Kidney (tissue), 14 donors: Measurements from ENCODE around the gene ASMTL. TPM values are rescaled to one million over a fixed set of nuclear protein-coding genes. Genes with fewer than 3 reads are reported as not detected.
"Not testable (repeated sequence)": the region's sequence is repeated elsewhere in the genome, so short reads cannot be mapped to it uniquely, and the experiment has no call there.

ENCODE experiments used
- DNase-seq, 5 donors: peaks; one replicate each; pipeline ENCODE4 v3.0.0-alpha.2; 2013 to 2020
- FAIRE-seq: peaks from 2 replicates; lab custom pipeline; 2012; peaks lifted over from hg19 to GRCh38; lab: Jason Lieb, UNC
- H3K27ac ChIP-seq, 2 donors: one replicate each; pipeline ENCODE4 v1.7.0; 2013; ENCODE audit warnings: low read depth in 2 of 2, low read length in 2 of 2, inconsistent platforms in 1 of 2
- H3K27me3 ChIP-seq: one replicate; pipeline ENCODE4 v1.7.1; 2013; ENCODE audit warnings: low read length, inconsistent platforms; ENCODE audit not compliant: control insufficient read depth, insufficient read depth
- H3K36me3 ChIP-seq, 3 donors: one replicate each; pipeline versions ENCODE4 v1.7.0 to v1.7.1; 2013; ENCODE audit warnings: low read length in 3 of 3, control low read depth in 1 of 3, inconsistent platforms in 1 of 3; ENCODE audit not compliant: insufficient read depth in 3 of 3, control insufficient read depth in 2 of 3
- H3K4me1 ChIP-seq, 3 donors: one replicate each; pipeline versions ENCODE4 v1.7.0 to v1.7.1; 2013; ENCODE audit warnings: low read length in 3 of 3, inconsistent platforms in 1 of 3, low read depth in 1 of 3; ENCODE audit not compliant: control insufficient read depth in 2 of 3, insufficient read depth in 2 of 3
- H3K4me3 ChIP-seq, 3 donors: one replicate each; pipeline versions ENCODE4 v1.7.0 to v1.8.1; 2013; ENCODE audit warnings: low read length in 3 of 3, control low read depth in 1 of 3, inconsistent platforms in 1 of 3
- H3K9ac ChIP-seq, 3 donors: one replicate each; pipeline versions ENCODE4 v1.7.0 to v1.7.1; 2013; ENCODE audit warnings: low read length in 3 of 3, control low read depth in 1 of 3, inconsistent platforms in 1 of 3
- H3K9me3 ChIP-seq, 3 donors: one replicate each; pipeline versions ENCODE4 v1.7.0 to v1.7.1; 2013; ENCODE audit warnings: low read length in 3 of 3, control low read depth in 1 of 3, inconsistent platforms in 1 of 3; ENCODE audit not compliant: control insufficient read depth in 2 of 3, insufficient read depth in 1 of 3
- intact Hi-C: fragments of 100-400 bp; cut with DNase I; formaldehyde crosslinking; loops from one replicate; pipeline ENCODE4 v1.11.1; 2022
- polyA plus RNA-seq: library from polyadenylated mRNA; stranded (reverse); fragments of 350-450 nt; fragmentation: Illumina TruSeq; extraction: RNeasy Lipid Tissue Mini Kit (QIAGEN cat#74804); gene quantifications from one replicate; pipeline ENCODE4 v1.2.3, GENCODE V29; 2014; ENCODE audit warnings: low read depth, low replicate concordance; ENCODE audit not compliant: insufficient read depth
- total RNA-seq: library from RNA; stranded (reverse); fragmentation: NEBNext Ultra II Directional; extraction: Animal tissue kit (Norgen Biotek cat#: 25700); gene quantifications from one replicate; pipeline ENCODE4 v1.2.1, GENCODE V29; 2021
- TF ChIP-seq, protein P1 (sequence below): IDR thresholded peaks from 3 replicates; pipeline ENCODE4 v1.5.1; 2012; ENCODE audit warnings: mild to moderate bottlenecking, moderate library complexity, borderline replicate concordance; ENCODE audit not compliant: insufficient read depth; ENCODE audit errors: extremely low read depth
- donor health status: control.
- donor health status: control.
- donor health status: control.
- donor health status: control.
- donor health status: control.
- donor health status: DM: yes; HTN: yes; CAD: no.
- donor health status: Normal renal cell carcinoma (clear cell type).

Gene ASMTL
- total and polyA plus RNA-seq, 2 donors from 2014 or later: 29.9 to 33.3 TPM

DNA sequence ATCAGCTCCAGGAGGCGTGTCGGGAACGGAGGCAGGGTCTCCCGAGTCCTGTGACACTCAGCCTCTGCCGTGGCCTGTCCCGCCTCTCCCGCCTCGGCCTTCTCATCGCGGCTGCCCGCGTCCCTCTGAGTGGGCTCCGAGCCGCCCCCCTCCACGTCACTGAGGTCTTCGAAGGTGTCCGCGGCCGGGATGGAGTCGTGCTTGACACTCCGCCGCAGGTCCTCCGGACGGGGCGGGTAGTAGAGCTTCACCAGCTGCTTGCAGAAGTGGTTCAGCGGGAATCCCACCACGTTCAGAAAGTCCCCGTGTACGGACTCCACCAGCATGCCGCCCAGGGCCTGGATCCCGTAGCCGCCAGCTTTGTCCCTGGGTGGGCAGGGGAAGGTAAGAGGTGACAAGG is 25.0 kb downstream of the ASMTL start:
- H3K27ac ChIP-seq: no peak overlapping the region
- H3K27me3 ChIP-seq: no peaks in the 10 kb centered on the region
- H3K9ac ChIP-seq: no peak overlapping the region
- intact Hi-C loops: no loop called here
- peaks cover 2 to 13% (median 5%) of the 10 kb centered on the region in 3 donors for H3K36me3 ChIP-seq
- H3K4me1 ChIP-seq: no peaks in the 10 kb centered on the region
- DNase-seq: peak in 1 of 5 donors; percentile 80
- TF ChIP-seq, protein P1, sequence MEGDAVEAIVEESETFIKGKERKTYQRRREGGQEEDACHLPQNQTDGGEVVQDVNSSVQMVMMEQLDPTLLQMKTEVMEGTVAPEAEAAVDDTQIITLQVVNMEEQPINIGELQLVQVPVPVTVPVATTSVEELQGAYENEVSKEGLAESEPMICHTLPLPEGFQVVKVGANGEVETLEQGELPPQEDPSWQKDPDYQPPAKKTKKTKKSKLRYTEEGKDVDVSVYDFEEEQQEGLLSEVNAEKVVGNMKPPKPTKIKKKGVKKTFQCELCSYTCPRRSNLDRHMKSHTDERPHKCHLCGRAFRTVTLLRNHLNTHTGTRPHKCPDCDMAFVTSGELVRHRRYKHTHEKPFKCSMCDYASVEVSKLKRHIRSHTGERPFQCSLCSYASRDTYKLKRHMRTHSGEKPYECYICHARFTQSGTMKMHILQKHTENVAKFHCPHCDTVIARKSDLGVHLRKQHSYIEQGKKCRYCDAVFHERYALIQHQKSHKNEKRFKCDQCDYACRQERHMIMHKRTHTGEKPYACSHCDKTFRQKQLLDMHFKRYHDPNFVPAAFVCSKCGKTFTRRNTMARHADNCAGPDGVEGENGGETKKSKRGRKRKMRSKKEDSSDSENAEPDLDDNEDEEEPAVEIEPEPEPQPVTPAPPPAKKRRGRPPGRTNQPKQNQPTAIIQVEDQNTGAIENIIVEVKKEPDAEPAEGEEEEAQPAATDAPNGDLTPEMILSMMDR: no peak
- peaks cover 0 to 2% (median 0%) of the 10 kb centered on the region in 3 donors for H3K9me3 ChIP-seq
- no peak for FAIRE-seq
- H3K4me3 ChIP-seq: no peak overlapping the region

DNA sequence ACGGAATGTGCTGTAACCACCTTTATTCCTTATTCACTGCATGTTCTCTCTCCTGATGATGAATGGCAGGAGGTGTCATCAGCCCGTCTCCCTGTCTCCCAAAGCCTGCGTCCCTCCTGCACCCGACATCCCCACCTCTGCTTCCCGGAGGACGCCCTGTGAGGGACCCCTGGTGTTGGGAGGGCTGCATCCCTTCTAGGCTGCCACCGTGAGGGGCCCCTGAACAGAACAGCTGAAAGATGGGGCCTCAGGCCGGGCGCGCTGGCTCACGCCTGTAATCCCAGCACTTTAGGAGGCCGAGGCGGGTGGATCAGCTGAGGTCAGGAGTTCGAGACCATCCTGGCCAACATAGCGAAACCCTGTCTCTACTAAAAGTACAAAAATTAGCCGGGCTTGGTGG is 26.4 kb downstream of the ASMTL start:
- FAIRE-seq, H3K27ac ChIP-seq, H3K9ac ChIP-seq, intact Hi-C loops, H3K4me1 ChIP-seq, H3K9me3 ChIP-seq, H3K27me3 ChIP-seq, H3K4me3 ChIP-seq: not testable (repeated sequence)
- DNase-seq: peak in 1 of 5 donors; percentile 52
- H3K36me3 ChIP-seq: peaks cover 5 to 13% (median 9%) of the 10 kb centered on the region in 3 donors

DNA sequence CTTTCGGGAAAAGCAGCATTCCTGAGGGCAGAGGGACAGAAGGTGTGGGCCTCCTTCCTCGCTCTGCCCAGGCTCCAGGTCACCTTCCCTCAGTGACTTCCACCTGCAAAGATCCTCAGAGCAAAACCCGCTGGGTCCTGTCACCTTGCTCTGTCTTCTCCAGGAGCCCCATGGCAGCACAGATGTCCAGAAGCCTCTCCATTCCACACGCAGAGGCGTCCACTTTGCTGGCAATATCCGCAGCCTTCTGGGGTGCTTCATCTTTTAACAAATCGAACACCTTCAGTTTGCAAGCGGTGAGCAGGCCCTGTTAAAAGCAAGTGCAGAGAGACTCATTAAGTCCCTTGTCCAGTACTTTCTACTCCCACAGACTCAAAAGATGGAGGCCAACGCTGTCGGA is 27.3 kb downstream of the ASMTL start:
- Histone ChIP-seq H3K27me3 (no peaks in the 10 kb centered on the region), H3K36me3 (peaks cover 5 to 13% (median 10%) of the 10 kb centered on the region in 3 donors), H3K27ac (no peak overlapping the region), H3K9ac (no peak overlapping the region), H3K4me1 (no peaks in the 10 kb centered on the region), H3K4me3 (no peak overlapping the region), H3K9me3 (peaks cover 0 to 5% (median 4%) of the 10 kb centered on the region in 3 donors)
- FAIRE-seq (no peak), DNase-seq (peak in 1 of 5 donors; percentile 18)
- intact Hi-C loops: no loop called here
- TF ChIP-seq, protein P1: no peak

DNA sequence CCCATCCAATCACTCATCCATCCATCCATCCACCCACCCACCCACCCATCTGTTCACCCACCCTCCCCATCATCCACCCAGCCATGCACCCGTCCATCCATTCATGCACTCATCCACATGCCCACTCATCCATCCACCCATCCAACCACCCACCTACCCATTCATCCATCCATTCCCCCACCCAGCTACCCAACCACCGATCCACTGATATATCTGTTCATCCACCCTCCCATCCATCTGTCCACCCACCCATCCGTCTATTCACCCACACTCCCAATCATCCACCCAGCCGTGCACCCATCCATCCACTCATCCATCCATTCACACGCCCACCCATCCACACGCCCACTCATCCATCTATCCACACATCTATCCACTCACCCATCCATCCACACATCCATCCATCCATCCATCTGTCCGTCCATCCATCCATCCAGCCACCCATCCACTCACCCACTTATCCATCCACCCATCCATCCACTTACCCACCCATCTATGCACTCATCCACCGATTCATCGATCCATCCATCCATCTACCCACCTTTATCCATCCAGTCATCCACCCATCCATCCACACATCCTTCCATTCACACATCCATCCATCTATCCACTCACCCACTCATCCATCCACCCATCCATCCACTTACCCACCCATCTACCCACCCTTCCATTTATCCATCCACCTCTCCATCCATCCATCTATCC is 28.4 kb downstream of the ASMTL start:
- intact Hi-C loops: no loop called here

More for the DNA sequence above, 28.4 kb downstream of the ASMTL start:
- FAIRE-seq (no peak), DNase-seq (peak in 1 of 5 donors; percentile 22)
- Histone ChIP-seq H3K4me1 (no peaks in the 10 kb centered on the region), H3K27ac (no peak overlapping the region), H3K36me3 (peaks cover 5 to 13% (median 10%) of the 10 kb centered on the region in 3 donors), H3K9ac (no peak overlapping the region), H3K9me3 (peaks cover 0 to 5% (median 4%) of the 10 kb centered on the region in 3 donors), H3K4me3 (no peak overlapping the region), H3K27me3 (no peaks in the 10 kb centered on the region)
- TF ChIP-seq, protein P1: no peak
